GM13976 (cell line): ENCODE results near the gene CUX1.

Experiments used
- DNase-seq: peaks from one replicate; pipeline ENCODE4 v3.0.0; 2012; ENCODE audit warnings: low spot score
- in situ Hi-C: fragments of 300-500 bp; cut with MboI; formaldehyde crosslinking; loops from one replicate; pipeline ENCODE4 v1.12.0; 2022; ENCODE audit warnings: low sequenced_read_pairs, mixed read lengths, inconsistent platforms; ENCODE audit not compliant: unreplicated experiment
- TF ChIP-seq, protein P1 (sequence below): IDR thresholded peaks from 2 replicates; pipeline ENCODE4 v1.5.1; 2012; ENCODE audit warnings: borderline replicate concordance, mild to moderate bottlenecking; ENCODE audit not compliant: insufficient read depth; ENCODE audit errors: extremely low read depth, missing control alignments, control extremely low read depth

CUX1 gene

DNA sequence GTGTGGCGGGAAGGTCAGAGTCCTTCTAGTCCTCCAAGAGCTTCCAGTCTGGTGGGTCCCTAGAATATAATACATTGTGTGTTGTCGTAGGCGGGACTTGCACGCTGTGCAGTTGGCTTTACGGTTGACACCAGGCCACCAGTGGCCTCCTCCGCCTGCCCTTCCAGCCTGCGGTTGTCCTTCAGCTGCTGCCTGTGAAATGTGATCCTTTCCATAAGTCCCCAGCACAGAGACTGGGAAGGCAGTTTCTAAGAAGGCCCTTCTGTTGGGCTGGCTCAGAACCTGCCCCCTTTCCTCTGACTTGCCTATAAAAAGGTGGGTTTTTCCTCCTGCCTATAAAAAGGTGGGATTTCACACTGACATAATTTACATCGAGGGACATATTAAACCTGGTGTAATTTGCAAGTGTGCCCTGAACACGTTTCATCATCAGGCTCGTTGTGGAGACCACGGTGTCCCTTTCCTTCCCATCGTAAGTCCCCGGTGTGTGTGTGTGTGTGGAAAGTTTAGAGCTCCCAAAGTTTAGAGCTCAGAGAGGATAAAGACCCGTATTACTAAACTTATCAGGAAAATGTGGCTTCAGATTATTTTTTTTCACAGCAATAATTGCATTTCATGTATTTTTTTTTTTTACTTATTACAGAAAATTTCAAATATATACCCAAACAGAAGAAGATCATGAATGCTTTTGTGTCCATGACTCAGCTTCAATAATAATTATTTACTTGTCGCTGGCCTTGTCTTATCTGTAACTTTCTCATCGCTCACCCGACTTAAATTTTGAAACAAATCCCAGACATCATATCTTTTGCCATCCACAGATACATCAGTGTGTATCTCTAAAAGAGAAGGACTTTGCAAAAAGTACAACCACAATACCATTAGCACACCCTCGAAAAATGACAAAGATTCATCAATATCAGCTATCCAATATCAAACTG, 45.1 kb downstream of the CUX1 start:
- no peak for DNase-seq
- in situ Hi-C loops, result no loop called here
- TF ChIP-seq, protein P1, sequence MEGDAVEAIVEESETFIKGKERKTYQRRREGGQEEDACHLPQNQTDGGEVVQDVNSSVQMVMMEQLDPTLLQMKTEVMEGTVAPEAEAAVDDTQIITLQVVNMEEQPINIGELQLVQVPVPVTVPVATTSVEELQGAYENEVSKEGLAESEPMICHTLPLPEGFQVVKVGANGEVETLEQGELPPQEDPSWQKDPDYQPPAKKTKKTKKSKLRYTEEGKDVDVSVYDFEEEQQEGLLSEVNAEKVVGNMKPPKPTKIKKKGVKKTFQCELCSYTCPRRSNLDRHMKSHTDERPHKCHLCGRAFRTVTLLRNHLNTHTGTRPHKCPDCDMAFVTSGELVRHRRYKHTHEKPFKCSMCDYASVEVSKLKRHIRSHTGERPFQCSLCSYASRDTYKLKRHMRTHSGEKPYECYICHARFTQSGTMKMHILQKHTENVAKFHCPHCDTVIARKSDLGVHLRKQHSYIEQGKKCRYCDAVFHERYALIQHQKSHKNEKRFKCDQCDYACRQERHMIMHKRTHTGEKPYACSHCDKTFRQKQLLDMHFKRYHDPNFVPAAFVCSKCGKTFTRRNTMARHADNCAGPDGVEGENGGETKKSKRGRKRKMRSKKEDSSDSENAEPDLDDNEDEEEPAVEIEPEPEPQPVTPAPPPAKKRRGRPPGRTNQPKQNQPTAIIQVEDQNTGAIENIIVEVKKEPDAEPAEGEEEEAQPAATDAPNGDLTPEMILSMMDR, result no peak

DNA sequence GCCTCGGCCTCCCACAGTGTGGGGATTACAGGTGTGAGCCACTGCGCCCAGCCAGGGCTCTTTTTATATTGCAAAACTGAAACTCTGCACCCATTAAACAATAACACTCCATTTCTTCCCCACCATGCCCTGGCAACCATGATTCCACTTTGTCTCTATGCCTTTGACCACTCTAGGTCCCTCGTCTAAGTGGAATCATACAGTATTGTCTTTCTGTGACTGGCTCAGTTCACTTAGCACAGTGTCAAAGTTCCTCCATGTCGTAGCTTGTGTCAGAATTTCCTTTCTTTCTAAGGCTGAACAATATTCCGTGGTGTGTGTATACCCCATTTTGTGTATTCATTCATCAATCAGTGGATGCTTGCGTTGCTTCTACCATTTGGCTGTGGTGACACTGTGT, 46.2 kb downstream of the CUX1 start:
- in situ Hi-C loops, result no loop called here
- DNase-seq, result no peak
- TF ChIP-seq, protein P1, result no peak

DNA sequence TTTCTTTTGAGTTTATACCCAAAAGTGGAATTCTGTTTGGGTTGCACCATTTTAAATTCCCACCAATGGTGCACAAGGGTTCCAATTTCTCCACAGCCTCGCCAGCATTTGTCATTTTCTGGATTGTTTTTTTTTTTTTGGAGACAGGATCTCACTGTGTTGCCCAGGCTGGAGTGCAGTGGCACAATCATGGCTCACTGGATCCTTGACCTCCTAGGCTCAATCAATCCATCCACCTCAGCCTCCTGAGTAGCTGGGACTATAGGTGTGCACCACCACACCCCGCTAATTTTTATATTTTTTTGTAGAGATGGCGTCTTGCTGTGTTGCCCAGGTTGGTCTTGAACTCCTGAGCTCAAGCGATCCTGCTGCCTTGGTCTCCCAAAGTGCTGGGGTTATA, 46.6 kb downstream of the CUX1 start:
- no peak for DNase-seq
- TF ChIP-seq, protein P1, result no peak
- in situ Hi-C loops, result no loop called here

DNA sequence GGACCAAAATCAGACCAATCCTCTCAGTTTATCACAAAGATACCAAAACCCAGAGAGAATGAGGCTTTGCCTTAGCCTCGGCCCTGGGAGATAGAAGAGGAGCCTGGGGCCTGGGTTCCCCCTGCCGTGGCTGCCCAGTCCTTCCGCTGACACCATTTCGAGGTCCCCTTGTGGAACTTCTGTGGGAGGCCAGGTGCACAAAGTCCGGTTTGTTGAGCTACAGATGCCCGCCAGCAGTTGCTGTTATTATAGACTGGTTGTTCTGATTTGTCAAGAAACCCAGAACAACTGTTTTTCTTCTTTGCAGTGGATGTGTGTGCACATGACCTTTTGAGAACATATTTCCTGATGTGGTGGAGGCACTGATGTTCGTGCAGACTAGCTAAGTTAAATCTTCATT, 47.6 kb downstream of the CUX1 start:
- in situ Hi-C loops, result no loop called here
- TF ChIP-seq, protein P1, result no peak
- no peak for DNase-seq

DNA sequence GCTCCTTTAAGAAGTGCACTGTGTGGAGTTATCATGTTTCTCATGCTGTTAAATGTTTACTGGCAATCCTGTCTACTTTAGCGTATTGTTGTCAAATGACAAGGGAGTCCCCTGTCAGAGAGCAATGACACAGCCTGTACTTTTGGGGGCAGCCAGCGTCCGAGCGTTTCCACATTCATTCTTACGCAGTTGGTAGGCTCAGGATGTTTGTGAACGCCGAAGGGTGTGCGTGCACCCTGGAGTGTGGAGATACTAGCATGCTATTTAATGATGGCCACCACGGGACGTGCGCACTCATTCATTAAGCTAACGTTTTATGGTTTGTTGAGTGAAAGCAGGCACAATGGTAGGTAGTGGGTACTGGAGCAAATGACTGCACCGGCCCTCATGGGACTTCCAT, 48.0 kb downstream of the CUX1 start:
- no peak for DNase-seq
- in situ Hi-C loops, result no loop called here
- TF ChIP-seq, protein P1, result no peak

DNA sequence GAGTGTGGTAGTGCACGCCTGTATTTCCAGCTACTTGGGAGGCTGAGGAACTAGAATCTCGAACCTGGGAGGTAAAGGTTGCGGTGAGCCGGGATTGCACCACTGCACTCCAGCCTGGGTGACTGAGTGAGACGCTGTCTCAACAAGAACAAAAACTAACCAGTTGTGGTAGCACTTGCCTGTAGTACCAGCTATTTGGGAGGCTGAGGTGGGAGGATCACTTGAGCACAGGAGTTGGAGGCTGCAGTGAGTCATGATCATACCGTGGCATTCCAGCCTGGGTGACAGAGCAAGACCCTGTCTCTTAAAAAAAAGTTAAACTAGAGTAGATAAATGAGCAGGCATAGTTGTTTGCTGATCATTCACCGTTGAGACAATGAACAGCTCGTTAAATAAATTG, 48.9 kb downstream of the CUX1 start:
- in situ Hi-C loops, result no loop called here
- no peak for DNase-seq
- TF ChIP-seq, protein P1, result no peak
